Astrocyte (in vitro differentiated cells and primary cell): ENCODE results near the gene PLEKHA5. TPM values are rescaled to one million over a fixed set of nuclear protein-coding genes. Genes with fewer than 3 reads are reported as not detected.

Source experiments
- DNase-seq: peaks from one replicate; pipeline ENCODE4 v3.0.0-alpha.2; 2010; ENCODE audit warnings: low read depth
- FAIRE-seq: peaks from 2 replicates; lab custom pipeline; 2011; peaks lifted over from hg19 to GRCh38; lab: Jason Lieb, UNC
- H2AFZ ChIP-seq: 2 replicates; pipeline ENCODE4 v1.6.0; 2012; ENCODE audit warnings: low read depth, low read length, inconsistent platforms
- H3K27ac ChIP-seq: 2 replicates; pipeline ENCODE4 v1.5.1; 2011; ENCODE audit warnings: low read depth, low read length, inconsistent platforms
- H3K27me3 ChIP-seq: 2 replicates; pipeline ENCODE4 v1.6.0; 2011; ENCODE audit warnings: low read length, inconsistent platforms; ENCODE audit not compliant: insufficient read depth
- H3K36me3 ChIP-seq: 2 replicates; pipeline ENCODE4 v1.5.1; 2011; ENCODE audit warnings: low read length, inconsistent platforms; ENCODE audit not compliant: insufficient read depth
- H3K4me1 ChIP-seq: 2 replicates; pipeline ENCODE4 v1.5.1; 2011; ENCODE audit warnings: low read length, inconsistent platforms; ENCODE audit not compliant: insufficient read depth
- H3K4me2 ChIP-seq: 2 replicates; pipeline ENCODE4 v1.6.0; 2012; ENCODE audit warnings: low read length, inconsistent platforms
- H3K4me3 ChIP-seq: 2 replicates; pipeline ENCODE4 v1.5.1; 2011; ENCODE audit warnings: low read depth, mild to moderate bottlenecking, low read length, inconsistent platforms; ENCODE audit not compliant: insufficient read depth
- H3K79me2 ChIP-seq: 2 replicates; pipeline ENCODE4 v1.6.0; 2012; ENCODE audit warnings: mild to moderate bottlenecking, low read length, inconsistent platforms; ENCODE audit not compliant: insufficient read depth
- H3K9ac ChIP-seq: 2 replicates; pipeline ENCODE4 v1.6.0; 2012; ENCODE audit warnings: mild to moderate bottlenecking, low read length, inconsistent platforms
- H3K9me3 ChIP-seq: 2 replicates; pipeline ENCODE4 v1.5.1; 2012; ENCODE audit warnings: low read depth, mild to moderate bottlenecking, low read length, inconsistent platforms; ENCODE audit not compliant: insufficient read depth
- H4K20me1 ChIP-seq: 2 replicates; pipeline ENCODE4 v1.6.0; 2012; ENCODE audit warnings: low read length, inconsistent platforms; ENCODE audit not compliant: insufficient read depth
- H3K27ac Mint-ChIP-seq: one replicate; pipeline ENCODE4 v1.8.0; 2021; ENCODE audit warnings: mild to moderate bottlenecking, mixed read lengths; ENCODE audit not compliant: unreplicated experiment
- H3K27me3 Mint-ChIP-seq: one replicate; pipeline ENCODE4 v1.8.0; 2021; ENCODE audit warnings: low read depth, mixed read lengths; ENCODE audit not compliant: unreplicated experiment
- H3K36me3 Mint-ChIP-seq: one replicate; pipeline ENCODE4 v1.8.0; 2021; ENCODE audit warnings: low read depth, mixed read lengths; ENCODE audit not compliant: unreplicated experiment
- H3K4me1 Mint-ChIP-seq: one replicate; pipeline ENCODE4 v1.8.0; 2021; ENCODE audit warnings: low read depth, mixed read lengths; ENCODE audit not compliant: unreplicated experiment
- H3K4me3 Mint-ChIP-seq: one replicate; pipeline ENCODE4 v1.8.0; 2021; ENCODE audit warnings: mild to moderate bottlenecking, moderate library complexity, mixed read lengths; ENCODE audit not compliant: unreplicated experiment
- H3K9me3 Mint-ChIP-seq: one replicate; pipeline ENCODE4 v1.8.0; 2021; ENCODE audit warnings: mild to moderate bottlenecking, mixed read lengths; ENCODE audit not compliant: unreplicated experiment
- CTCF ChIP-seq: IDR thresholded peaks from 2 replicates; pipeline ENCODE4 v1.5.1; 2011; ENCODE audit warnings: low read depth, mild to moderate bottlenecking, inconsistent platforms, low read length, moderate library complexity; ENCODE audit not compliant: insufficient read depth
- EZH2 ChIP-seq: IDR thresholded peaks from 2 replicates; pipeline ENCODE4 v1.6.1; 2012; ENCODE audit warnings: mild to moderate bottlenecking, low read length, inconsistent platforms; ENCODE audit not compliant: insufficient read depth
- total RNA-seq: library from RNA; stranded (reverse); gene quantifications from 2 replicates; pipeline ENCODE4 v1.2.1, GENCODE V29; 2021

The PLEKHA5 gene
- total RNA-seq, 1 donor from 2014 or later, result 38.9 TPM

GRCh38 chr12:19082365-19082911 lies 47.1 kb upstream of the PLEKHA5 start:
- no peak overlapping the region for H2AFZ ChIP-seq

GRCh38 chr12:19084547-19084946 lies 45.0 kb upstream of the PLEKHA5 start:
- no peak overlapping the region for H3K27ac ChIP-seq
- Mint-ChIP-seq H3K27me3 (no peaks in the 10 kb centered on the region), H3K9me3 (no peaks in the 10 kb centered on the region), H3K36me3 (no peaks in the 10 kb centered on the region), H3K4me1 (no peaks in the 10 kb centered on the region), H3K27ac (no peak overlapping the region), H3K4me3 (no peak overlapping the region)
- H3K4me2 ChIP-seq, result no peak overlapping the region
- H4K20me1 ChIP-seq, result no peaks in the 10 kb centered on the region
- no peak for TF ChIP-seq CTCF
- TF ChIP-seq EZH2, result no peak
- no peak for DNase-seq
- H3K79me2 ChIP-seq, result no peaks in the 10 kb centered on the region
- H3K4me1 ChIP-seq, result no peaks in the 10 kb centered on the region
- no peaks in the 10 kb centered on the region for H3K27me3 ChIP-seq
- no peak overlapping the region for H3K4me3 ChIP-seq
- no peak overlapping the region for H2AFZ ChIP-seq
- H3K9me3 ChIP-seq, result no peaks in the 10 kb centered on the region
- no peak for FAIRE-seq
- H3K9ac ChIP-seq, result no peak overlapping the region
- H3K36me3 ChIP-seq, result no peaks in the 10 kb centered on the region

More at GRCh38 chr12:19082365-19082911, 47.1 kb upstream of the PLEKHA5 start:
- Histone ChIP-seq H3K36me3 (no peaks in the 10 kb centered on the region), H3K4me3 (no peak overlapping the region), H3K79me2 (no peaks in the 10 kb centered on the region), H3K9me3 (no peaks in the 10 kb centered on the region), H3K4me1 (no peaks in the 10 kb centered on the region), H3K4me2 (no peak overlapping the region), H3K9ac (no peak overlapping the region), H4K20me1 (no peaks in the 10 kb centered on the region), H3K27me3 (no peaks in the 10 kb centered on the region), H3K27ac (no peak overlapping the region)
- no peaks in the 10 kb centered on the region for H3K9me3 Mint-ChIP-seq
- TF ChIP-seq CTCF, result no peak
- no peak for TF ChIP-seq EZH2
- no peaks in the 10 kb centered on the region for H3K27me3 Mint-ChIP-seq
- H3K27ac Mint-ChIP-seq, result no peak overlapping the region
- H3K36me3 Mint-ChIP-seq, result no peaks in the 10 kb centered on the region
- no peak overlapping the region for H3K4me3 Mint-ChIP-seq
- no peak for DNase-seq
- FAIRE-seq, result no peak
- no peaks in the 10 kb centered on the region for H3K4me1 Mint-ChIP-seq

- no peaks in the 10 kb centered on the region for H3K4me1 Mint-ChIP-seq
- Histone ChIP-seq H2AFZ (no peak overlapping the region), H3K27me3 (no peaks in the 10 kb centered on the region), H3K79me2 (no peaks in the 10 kb centered on the region), H3K4me2 (no peak overlapping the region), H3K9me3 (no peaks in the 10 kb centered on the region), H3K36me3 (no peaks in the 10 kb centered on the region), H3K4me1 (no peaks in the 10 kb centered on the region), H4K20me1 (no peaks in the 10 kb centered on the region), H3K4me3 (no peak overlapping the region), H3K9ac (no peak overlapping the region), H3K27ac (no peak overlapping the region)
- no peak overlapping the region for H3K4me3 Mint-ChIP-seq
- no peaks in the 10 kb centered on the region for H3K36me3 Mint-ChIP-seq
- H3K9me3 Mint-ChIP-seq, result no peaks in the 10 kb centered on the region
- TF ChIP-seq EZH2 (no peak), CTCF (no peak)
- H3K27me3 Mint-ChIP-seq, result no peaks in the 10 kb centered on the region
- FAIRE-seq (no peak), DNase-seq (no peak)
- no peak overlapping the region for H3K27ac Mint-ChIP-seq
These were observed 44.4 kb upstream of the PLEKHA5 start for GRCh38 chr12:19085090-19085489.
